GM18508 (cell line): ENCODE data around the gene DMRTB1.

Experiments used
- ATAC-seq: cut with Tn5 transposase; IDR thresholded peaks from one replicate; pipeline ENCODE4 v1.9.1; 2021; ENCODE audit warnings: moderate number of reproducible peaks; ENCODE audit not compliant: insufficient read depth, unreplicated experiment

Gene DMRTB1

GRCh38 chr1:53484705-53485477, 25.7 kb downstream of the DMRTB1 start:
- no peak for ATAC-seq

GRCh38 chr1:53485478-53486394, 26.5 kb downstream of the DMRTB1 start:
- ATAC-seq: no peak

GRCh38 chr1:53486395-53487026, 27.3 kb downstream of the DMRTB1 start:
- no peak for ATAC-seq

GRCh38 chr1:53490351-53490750, 31.2 kb downstream of the DMRTB1 start:
- no peak for ATAC-seq

- no peak for ATAC-seq
Observed at GRCh38 chr1:53495633-53496345, 36.6 kb downstream of the DMRTB1 start.

GRCh38 chr1:53498555-53499131, 39.4 kb downstream of the DMRTB1 start:
- ATAC-seq: no peak

GRCh38 chr1:53499257-53500203, 40.3 kb downstream of the DMRTB1 start:
- no peak for ATAC-seq

- no peak for ATAC-seq
Observed at GRCh38 chr1:53500204-53501064, 41.2 kb downstream of the DMRTB1 start.

- ATAC-seq: no peak
Observed at GRCh38 chr1:53501065-53502005, 42.1 kb downstream of the DMRTB1 start.

GRCh38 chr1:53502641-53503432, 43.6 kb downstream of the DMRTB1 start:
- ATAC-seq: no peak

- ATAC-seq: no peak
Observed at GRCh38 chr1:53503433-53504217, 44.4 kb downstream of the DMRTB1 start.

GRCh38 chr1:53504901-53505300, 45.7 kb downstream of the DMRTB1 start:
- ATAC-seq: no peak

GRCh38 chr1:53505401-53505800, 46.2 kb downstream of the DMRTB1 start:
- no peak for ATAC-seq

- ATAC-seq: no peak
Observed at GRCh38 chr1:53505891-53506290, 46.7 kb downstream of the DMRTB1 start.

- no peak for ATAC-seq
Observed at GRCh38 chr1:53506355-53507050, 47.3 kb downstream of the DMRTB1 start.
